AG08396 (cell line): ENCODE results near the gene PFKFB4.
A peak's percentile ranks its signal among the peaks of the same experiment; 100 is the strongest.

Experiments used
- DNase-seq: peaks from one replicate; pipeline ENCODE4 v3.0.0; 2012; ENCODE audit warnings: low spot score, mixed read lengths

Gene PFKFB4

DNA sequence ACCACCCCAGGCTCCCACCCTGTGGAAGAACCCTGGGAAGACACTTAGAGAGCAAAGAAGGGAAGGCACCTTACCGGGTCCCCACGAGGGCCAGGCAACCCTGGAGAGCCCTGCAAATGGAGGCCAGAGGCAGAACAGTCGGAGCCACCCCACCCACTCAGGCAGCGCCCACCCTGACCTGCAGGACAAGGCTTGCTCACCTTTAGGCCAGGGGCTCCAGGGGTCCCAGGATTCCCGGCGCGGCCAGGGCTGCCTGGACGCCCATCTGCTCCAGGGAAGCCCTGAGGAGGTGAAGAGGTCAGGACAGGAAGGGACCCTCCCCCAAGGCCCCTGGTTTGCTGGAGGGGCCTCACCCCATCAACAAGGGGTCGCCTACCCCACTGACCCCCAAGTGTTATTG is 28.2 kb upstream of the PFKFB4 start:
- no peak for DNase-seq

DNA sequence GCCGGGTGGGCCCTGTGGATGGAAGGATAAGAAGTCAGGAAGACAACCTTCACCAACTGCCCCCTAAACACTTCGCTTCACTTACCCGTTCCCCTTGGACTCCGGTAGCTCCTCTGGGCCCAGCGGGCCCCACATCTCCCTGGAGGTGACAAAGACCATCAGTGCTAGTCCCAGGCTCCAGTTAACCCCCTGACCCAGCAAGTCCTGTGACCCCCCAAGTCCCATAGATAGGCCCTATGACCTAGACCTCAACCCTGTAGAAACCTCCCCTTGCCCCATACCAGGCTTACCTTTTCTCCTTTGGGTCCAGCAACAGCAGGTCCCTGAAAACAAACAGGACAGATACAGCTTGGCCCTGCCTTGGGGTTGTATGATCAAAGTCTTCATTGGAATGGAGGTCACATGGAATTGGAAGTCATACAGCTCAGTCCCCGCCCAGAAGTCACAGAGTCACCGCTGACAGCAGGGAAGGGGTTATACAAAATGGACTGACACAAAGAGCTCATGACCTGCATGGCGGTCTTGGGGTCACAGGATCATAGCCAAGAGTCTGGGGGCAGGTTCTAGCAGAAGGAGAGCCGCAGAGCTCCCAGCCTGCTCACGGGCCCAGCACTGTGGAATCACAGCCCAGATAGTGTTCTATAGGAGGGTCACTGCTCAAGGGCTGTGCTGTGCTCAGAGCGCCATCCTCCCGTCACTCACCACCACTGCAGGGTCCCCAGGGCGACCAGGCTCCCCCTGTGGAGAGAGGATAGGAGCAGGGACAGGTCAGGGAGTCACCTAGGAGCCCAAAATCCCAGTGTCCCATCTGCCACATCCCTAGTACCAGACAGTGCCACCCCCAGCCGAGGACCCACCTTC is 25.2 kb upstream of the PFKFB4 start:
- no peak for DNase-seq

DNA sequence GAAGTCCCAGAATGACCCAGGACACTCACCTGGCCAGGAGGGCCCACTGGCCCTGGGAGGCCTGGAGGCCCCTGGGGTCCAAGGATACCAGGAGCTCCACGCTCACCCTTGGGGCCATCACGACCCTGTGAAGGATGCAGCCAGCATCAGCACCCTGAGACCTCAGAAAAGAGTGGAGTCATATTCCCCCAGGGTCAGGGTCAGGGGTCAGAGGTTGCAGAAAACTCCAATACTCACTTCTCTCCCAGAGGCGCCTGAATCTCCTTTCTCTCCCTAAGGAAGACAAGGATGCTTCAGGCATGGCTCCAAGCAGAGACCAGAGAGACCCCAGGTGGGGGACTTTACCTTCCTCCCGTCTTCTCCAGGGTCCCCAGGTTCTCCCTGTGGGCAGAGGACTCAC is 20.0 kb upstream of the PFKFB4 start:
- no peak for DNase-seq

DNA sequence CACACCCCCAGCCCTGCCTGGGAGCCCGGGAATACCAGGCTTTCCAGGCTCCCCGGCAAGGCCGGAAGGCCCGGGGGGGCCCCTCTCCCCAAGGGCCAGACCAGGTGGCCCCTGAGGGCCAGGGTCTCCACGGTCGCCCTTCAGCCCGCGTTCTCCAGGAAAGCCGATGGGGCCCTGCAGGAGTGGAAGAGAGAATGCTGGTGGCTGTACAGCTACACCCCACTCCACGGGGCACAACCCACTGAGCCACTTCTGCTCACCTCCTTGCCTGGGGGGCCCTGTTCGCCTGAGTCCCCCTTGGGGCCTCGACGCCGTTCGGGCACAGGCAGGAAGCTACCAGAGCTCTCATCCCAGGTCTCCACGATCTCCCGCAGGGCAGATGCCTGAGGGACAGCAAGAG is 18.8 kb upstream of the PFKFB4 start:
- DNase-seq: no peak

DNA sequence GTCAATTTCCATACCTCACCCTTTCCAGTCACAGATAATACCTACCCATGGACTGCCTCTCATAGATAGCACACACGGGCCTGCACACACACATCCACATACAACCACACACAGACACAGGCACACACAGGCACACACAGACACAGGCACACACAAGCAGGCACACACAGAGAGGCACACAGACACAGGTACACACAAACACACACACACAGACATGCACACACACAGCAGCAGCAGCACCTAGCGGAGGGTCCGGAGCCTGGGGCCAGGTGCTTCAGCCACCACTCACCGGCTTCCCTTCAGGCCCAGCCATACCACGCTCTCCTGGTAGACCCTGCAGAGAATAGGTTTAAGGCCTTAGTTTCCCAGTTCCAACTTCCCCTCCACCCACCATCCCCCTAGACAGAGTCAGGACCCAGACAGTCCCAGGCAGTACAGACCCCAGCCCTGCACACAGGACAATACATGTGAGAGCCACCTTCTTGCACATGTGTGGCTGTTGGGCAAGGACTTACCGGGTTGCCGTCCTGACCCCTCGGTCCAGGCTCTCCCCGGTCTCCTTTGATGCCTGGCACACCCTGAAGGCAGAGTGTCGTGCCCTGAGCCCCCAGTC is 17.5 kb upstream of the PFKFB4 start:
- DNase-seq: no peak

DNA sequence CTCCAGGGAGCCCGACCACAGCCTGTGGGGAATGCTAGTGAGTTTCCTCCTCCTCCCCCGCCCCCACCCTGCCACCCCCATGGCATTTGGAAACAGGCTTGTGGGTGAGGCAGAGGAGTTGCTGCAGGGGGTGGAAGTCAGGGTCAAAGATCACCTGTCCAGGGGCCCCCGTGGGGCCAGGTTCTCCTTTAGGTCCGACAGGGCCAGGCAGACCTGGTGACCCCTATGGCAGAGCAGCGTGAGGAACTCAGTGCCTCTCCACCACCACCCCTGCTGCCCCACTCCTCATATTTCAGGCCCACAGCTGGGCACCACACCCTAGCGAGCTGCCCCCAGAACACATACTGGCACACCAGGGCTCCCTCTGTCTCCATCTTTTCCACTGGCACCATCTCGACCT is 15.9 kb upstream of the PFKFB4 start:
- DNase-seq: no peak

DNA sequence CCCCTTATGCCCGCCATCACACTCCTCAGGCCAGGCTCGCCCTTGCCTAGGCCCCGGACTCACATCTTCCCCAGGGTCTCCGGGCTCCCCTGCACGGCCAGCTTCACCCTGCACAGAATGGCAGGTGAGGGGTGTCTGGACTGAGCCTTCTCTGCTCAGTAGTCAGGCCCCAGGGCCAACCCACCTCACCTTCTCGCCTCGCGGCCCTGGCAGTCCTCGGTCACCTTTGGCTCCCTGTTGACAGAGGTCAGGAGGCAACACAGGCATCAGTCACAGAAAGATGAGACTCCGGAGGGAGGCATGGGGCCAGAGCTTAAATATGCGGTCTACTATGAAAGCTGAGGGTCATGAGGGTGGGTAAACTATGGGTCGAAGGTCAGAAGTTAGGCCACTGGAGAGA is 15.3 kb upstream of the PFKFB4 start:
- no peak for DNase-seq

DNA sequence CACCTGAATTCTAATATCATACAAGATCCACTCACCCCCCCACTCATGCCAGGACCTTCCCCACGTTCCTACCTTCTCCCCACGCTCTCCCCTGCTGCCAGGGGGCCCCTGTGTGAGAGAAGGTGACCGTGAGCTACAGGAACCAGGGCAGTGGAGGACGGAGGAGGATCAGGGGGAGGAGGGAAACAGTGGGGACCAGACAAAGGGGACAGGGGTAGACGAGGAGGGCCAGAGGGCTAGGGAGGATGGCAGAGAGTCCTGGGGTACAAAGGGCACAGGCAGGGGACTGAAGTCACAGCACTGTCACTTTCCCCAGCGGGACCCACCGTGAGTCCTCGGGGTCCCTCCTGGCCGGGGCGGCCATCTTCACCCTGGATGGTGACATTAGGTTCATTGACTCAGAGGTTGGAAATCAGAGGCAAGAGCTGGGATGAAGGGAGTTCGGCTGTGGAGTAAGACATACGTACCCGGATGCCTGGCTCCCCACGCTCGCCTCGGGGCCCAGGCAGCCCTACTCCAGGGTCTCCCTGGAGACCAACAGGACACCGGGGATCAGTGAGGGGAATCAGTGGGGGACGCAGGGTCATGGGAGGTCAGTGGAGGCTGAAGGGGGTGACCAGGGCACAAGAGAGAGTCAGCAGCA is 13.3 kb upstream of the PFKFB4 start:
- DNase-seq: no peak

DNA sequence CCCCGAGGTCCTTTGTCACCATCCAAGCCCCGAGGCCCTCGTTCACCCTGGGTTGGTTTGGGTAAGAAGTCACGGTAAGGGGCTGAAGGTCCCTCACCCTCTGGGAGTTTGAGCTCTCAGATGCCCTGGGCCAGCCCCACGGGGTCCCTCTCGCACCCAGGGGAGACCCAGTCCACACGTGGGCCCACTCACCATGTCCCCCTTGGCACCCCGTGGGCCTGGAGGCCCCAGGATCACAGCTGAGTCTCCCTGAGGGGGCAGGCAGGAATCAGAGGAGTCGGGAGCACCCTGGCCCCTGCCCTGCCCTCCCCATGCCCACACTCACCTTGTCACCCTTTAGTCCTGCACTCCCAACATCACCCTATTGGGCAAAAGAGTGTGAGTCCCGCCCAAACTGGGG is 12.8 kb upstream of the PFKFB4 start:
- DNase-seq: no peak

DNA sequence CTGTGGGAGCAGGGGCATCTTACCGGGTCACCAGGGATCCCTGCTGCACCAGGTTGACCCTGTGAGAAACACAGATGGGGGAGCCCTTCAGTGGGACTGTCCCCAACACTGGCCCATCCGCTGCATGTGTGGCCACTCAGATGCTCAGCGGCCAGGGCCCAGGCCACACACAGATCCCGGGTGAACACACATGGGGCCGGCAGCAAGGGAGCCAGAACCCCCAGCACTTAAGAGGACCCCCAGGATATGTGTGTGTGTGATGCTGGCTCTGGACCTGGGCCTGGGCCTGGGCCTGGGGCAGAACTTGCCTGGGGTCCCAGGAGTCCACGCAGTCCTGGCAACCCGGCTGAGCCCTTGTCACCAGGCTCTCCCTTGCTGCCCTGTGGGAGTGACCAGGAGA is 11.9 kb upstream of the PFKFB4 start:
- DNase-seq: no peak

DNA sequence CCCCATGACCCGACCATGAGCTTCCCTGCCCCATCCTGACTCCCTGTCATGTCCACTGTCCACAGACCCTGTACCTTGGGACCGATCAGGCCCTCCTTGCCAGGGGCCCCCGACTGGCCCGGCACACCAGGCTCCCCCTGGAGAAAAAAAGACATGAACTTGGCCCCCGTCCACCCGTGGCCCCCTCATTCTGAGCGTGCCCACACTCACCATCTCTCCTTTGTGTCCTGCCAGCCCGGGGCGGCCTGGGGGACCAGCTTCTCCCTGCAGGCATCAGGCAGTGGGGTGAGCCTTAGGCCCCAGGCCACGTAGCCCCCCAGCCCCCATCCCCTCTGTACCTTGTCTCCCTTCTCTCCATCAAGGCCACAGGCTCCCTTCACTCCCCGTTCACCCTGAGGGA is 10.9 kb upstream of the PFKFB4 start:
- no peak for DNase-seq

DNA sequence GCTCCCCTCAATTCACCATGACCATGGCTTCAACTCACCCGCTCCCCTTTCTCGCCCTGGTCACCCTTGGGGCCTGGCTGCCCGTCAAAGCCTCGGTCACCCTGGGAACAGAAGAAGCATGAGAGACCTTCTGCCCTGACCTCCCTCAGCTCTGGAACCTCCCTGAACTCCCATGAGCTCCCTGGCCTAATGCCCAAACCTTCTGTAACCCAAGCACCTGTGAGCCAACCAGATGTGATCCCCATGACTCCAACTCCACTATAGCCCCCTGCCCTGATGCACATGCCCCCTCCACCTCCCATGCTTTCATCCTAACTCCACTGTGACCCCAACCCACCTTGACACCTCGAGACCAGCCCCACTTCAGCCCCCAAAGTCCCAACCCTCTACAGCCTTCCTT is 10.5 kb upstream of the PFKFB4 start:
- no peak for DNase-seq

DNA sequence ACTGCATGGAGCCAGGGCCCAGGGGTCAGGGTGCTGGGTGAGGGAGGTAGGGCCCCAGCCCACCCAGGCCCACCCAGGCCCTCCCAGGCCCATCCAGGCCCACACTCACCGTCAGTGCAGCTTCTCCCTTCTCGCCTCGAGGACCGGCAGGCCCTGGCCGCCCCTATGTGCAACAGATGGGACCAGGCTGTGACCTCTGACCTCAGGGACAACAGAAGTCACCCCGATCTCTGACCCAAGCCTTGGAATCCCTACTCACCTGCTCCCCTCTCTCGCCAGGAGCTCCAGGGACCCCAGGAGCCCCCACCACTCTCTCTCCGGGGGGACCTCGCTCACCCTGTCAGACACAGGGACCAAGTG is 9.8 kb upstream of the PFKFB4 start:
- DNase-seq: no peak

DNA sequence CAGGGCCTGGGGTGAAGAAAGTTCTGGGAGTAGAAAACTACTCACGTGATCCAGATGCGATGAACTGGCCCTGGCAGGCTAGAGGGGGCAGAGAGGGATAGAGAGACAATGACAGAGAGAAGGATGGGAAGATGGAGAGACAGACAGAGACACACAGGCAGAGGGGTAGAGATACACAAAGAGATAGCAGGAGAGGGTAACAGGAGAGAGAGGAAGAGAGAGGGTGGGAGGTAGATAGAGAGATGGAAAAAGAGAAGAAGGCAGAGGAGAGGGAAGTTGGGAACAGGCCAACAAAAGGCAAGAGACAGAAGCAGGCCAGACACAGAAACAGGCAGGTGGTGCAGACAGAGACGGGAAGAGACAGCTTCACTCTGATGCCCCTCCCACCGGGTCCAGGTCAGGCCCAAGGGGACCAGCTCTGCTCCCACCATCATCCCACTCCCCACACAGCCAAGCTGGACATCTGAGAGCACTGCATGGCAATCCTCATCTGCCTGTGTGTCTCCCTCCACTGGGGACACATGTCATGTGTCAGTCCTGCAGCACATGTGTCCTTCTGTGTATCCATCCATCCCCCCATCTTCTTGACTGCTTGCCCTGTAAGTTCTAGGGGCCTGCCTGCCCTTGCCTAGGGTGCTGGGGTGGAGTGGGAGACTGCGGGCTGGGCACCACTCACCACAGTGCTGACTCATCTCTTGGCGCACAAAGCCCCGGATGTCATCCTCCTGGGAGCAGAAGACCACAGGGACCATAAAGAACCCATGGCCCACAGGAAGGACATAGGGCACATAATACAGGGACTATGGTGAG is 9.2 kb upstream of the PFKFB4 start:
- peak; percentile 81 for DNase-seq

DNA sequence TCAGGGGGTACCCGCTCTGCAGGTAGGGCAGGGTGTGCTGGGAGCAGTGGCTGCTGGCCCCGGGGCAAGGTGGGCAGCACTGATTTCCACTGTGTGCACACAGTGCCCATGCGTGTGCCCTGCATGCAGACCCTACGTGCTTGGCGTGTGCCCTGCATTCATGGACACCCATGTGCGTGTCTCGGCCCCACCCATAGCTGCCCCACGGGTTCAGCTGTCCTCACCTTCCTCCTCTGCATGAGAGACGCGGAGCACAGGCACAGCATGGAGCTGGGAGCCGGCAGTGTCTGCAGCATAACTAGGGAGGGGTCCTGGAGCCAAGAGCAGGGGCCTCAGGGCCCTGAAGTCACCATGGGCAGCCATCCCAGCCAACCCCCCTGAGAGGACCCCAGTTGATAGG is 8.6 kb upstream of the PFKFB4 start:
- DNase-seq: no peak

DNA sequence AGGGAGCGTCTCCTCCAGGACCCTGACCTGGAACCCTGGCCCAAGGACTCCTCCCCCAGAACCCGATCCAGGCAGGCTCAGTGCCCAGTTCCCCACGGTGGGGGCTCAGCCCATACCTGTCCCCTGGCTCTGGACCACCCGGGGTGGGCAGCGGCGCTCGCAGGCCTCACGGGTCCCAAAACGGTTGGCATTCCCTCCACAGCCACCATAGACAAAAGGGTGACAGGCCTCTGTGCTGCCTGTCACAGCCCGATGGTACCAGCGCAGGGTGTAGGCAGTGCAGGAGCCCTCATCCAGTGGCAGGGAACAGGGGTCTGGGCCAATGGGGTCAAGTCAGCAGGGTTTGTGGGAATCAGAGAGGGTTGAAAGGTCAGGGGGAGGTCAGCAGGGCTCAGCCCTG is 8.1 kb upstream of the PFKFB4 start:
- no peak for DNase-seq

DNA sequence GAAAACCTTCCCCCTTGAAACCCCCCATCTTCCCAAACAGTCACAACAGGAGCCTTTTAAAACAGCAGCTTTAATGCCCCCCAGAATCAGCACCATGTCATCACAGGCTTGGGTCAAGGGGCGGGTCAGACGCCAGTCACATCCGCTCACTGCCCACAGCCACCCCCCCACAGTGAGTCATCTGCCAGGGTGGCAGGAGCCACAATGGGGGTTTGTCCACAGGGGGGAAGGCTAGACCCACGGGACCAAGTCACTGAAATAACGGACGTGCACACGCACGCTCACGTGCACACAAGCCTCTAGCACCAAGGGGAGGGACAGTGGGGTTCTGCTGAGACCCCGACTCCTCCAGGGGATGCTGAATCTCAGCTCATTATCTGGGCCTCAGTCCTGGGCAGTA is 7.4 kb upstream of the PFKFB4 start:
- peak; percentile 81 for DNase-seq

DNA sequence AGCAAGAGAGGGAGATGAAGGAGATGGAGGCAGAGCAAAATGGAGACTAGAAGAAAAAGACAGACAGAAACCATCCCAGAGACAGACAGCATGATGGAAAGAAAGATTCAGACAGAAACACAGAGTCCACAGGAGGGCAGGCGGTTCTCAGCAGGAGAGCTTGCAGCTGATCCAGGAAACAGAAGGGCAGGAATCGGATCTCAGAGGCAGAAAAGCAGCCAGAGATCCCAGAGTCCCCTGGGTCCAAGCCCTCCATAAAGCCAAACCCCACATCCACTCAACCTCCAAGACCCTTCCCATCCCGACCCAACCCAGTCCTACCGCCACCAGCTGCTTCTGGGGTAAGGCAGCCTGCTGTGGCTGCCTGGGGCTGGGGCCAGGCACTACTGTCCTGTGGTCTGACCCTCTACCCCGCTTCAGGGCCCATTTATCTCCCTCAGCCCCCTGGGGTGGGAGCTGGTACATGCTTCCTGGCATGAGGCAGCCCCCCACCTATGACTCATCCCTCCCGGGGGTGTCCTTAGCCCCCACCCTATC is 6.8 kb upstream of the PFKFB4 start, which contains the start of gene UCN2:
Gene UCN2 (minus strand): TSS at position 400 of the 537 bp plus-strand sequence. CDS start 657 bp downstream, outside the sequence.
- DNase-seq: no peak

DNA sequence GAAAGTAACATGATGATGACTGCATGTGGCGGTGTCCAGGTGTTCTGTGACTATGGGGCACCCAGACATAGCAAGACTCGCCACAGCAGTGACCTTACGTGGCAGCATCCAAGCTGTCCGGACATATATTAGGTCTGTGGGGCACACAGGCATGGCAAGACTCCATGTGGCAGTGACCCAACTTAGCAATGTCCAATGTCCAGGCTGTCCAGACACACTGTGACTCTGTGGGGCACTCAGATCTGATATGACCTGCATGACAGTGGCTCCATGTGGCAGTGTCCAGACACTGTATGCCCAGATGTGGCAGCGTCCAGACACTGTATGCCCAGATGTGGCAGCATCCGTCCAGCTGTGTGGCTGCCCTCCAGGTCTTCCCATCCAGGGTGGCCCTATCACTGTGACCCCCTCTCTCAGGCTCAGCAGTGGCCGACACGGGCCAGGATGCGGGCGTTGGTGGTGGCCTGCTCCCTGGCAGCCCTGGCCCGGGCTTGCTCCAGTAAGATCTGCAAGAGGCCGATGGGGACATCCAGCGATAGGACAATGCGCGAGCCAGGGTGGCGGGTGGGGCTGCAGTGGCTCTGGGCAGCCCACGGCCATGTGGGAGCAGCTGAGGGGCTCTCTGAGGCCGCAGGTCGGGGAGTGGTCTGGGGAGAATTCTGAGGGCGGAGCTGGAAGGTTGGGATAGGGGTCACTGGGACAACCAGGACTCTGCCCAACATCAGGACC is 5.9 kb upstream of the PFKFB4 start:
- DNase-seq: no peak

DNA sequence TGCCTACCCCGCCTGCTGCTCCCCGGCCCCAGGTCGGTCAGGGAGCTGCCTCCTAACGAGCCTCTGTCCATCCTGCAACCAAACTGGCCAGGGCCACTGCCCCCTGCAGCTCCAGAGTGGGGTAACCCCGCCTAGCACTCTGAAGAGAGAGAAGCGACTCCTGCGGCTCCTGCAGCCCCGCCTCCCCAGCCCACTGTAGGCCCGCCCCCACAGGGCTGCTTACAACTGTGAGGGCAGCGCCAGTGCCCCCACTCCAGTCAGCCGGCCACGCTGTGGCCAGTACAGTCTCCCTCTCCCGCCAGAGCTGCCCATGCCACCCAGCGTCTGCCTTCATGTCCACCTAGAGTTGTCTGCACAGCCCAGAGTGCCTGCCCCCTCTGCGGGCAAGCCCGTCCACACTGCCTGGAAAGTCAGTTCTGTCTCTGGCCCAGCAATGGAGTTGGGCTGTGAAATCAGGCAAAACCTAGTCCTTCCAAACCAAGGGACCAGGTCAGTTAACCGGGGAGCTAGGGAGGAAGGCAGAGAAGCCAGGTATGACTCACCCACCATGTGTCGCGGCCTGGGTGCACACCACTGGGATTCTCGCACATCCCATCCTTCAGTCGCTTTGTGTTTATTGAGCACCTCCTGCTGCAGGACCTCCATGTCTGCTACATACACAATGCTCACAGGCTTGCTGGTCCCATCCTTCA is 4.6 kb upstream of the PFKFB4 start:
- DNase-seq: peak; percentile 82

DNA sequence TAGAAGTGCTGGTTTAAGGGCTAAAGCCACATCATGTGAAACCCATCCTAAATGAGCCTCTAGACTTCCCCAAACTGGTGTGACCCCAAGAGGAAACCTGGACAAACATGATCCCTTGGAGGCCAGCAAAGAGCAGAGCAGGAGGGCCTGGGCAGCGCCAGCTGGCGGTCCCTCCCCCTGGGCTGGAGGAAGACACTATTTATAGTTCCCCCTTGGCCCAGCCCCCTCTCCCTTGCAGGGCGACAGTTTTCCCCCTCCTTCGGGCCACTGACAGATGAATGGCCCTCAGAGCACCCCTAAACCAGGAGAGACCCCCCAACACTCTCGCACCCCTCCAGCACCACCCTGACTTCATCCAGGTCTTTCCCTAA is 4.0 kb upstream of the PFKFB4 start:
- no peak for DNase-seq
